ENCODE data around the gene NCAM1.

NCAM1 gene

DNA sequence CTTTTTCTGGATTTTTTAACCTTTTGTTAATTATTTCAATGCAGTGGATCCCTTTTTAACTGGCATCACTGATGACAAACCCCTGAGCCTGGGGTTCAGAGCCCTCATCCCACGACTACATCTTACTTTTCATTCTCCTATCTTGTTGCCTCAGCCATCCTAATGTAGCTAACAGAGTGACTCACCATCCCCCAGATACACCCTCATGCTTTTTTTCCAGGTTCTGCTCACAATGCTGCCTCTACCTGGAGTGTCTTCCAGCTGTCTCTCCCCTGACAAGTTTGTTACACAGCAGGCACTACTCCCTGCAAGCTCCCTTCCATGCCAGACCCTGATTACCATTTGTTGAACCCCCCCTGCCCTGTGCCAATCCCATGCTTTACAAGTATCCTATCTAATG, 135.4 kb downstream of the NCAM1 start:
- no peak for DNase-seq

- DNase-seq = no peak
These were observed 142.9 kb downstream of the NCAM1 start for GRCh38 chr11:113103932-113104690.

DNA sequence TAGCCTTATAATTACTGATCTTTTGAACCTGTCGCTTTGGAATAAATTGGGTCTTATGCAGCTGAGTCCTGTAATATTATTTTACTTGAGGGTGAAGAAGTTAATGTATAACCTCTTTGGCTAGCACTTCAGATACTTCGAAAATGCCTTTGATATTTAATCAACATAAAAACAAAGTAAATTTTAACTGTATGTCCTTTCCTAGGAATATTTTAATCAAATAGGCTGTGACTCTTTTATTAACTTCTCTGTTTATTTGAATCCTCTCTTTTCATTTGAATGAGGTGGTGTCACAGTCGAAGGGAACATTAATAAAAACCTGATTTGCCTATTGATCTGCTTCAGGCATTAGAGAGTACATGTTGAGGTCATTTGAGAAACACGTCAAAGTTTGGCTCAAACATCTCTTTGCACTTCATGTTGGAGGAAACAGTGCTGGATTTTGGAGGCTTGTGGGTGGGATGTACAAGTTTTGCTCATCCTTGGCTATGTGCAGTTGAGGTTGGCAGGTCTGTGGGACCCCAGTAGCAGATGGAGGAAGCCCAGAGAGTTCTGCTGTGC, 143.6 kb downstream of the NCAM1 start:
- no peak for DNase-seq

DNA sequence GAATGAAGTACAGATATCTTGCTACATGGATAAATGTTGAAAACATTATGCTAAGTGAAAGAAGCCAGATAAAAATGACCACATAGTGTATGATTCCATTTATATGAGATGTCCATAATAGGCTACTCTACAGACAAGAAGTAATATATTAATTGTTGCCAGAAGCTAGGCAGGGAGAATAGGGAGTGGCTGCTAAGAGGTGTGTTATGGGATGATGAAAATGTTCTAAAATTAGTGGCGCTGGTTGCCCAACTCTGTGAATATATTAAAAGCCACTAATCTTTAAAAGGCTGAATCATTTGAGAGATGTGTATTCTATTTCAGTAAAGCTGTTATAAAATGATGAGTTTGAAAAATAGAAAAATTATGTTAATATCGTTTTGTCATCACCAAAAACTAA, 144.4 kb downstream of the NCAM1 start:
- DNase-seq = no peak

DNA sequence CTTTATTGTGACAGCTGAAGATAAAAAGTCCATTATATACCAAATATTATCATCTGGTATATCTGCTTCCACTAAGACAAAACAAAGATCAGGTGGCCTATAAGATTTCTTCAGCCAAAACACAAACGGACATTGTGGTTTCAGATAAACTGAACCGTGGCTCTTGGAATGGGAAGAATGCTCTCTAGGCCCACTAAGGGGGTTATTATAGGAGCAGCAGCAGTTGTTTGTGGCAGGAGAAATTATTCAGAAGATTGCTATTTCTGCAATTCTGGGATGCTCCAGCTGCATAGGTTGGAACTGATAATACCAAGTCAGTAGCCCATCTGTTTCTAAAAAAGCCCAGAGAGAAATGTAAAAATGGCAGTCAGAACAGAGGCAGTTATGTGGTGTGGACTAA, 145.3 kb downstream of the NCAM1 start:
- DNase-seq = no peak

DNA sequence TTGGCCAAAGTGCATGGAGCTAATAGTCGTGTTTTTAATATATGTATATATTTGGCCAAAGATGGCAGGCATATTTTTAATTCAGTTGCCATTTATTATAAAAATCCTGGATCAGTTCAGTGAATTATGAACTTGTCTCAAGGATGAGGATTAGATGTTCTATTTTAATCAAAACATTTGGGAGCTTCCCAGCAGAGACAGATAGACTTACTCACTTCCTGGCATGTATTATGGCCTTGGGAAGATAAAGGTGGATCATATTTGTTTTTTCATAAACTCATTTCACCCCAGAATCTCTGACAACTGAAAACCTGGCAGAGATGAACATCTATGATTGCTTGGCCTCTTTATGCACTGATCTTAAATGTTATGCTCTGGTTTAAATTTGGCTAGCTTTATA, 148.8 kb downstream of the NCAM1 start:
- no peak for DNase-seq

DNA sequence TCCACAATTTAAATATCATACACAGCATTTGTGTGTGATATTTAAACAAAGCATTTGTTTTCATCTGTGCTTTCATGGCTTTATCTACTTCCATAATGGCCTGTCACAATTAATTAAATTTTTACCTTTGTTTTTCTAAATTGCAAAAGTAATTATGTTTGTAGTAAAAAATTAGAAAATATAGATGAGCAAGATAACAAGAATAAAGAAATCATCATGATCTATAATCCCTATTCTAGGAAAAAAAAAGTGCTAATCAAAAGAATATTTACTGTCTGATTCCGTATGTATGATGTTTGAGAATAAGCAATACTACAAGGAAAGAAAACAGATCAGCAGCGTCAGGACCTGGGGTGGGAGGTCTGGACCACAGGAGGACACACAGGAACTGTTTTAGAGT, 149.9 kb downstream of the NCAM1 start:
- no peak for DNase-seq

- DNase-seq = no peak
These were observed 151.1 kb downstream of the NCAM1 start for GRCh38 chr11:113112307-113112706.

GRCh38 chr11:113113801-113114704, 152.8 kb downstream of the NCAM1 start:
- no peak for DNase-seq

GRCh38 chr11:113114705-113115027, 153.4 kb downstream of the NCAM1 start:
- no peak for DNase-seq

DNA sequence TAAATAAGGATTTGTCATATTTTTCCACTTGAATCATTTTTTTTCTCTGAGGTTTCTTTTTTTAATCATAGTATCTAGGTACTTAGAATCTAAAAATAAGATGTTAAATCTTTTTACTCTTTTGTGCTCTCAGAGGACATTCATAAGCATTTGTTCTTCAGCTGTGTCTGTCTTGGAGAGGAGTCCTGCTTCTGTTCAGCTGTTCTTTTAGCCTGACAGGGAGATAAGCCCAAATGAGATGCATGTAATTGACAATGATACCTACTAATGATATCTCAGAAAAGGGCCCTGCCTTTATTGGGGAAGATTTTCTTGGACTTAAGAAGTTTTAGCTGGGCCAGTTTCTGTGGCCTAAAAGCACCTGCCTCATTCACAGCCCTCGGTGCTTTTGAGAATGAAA, 156.9 kb downstream of the NCAM1 start:
- DNase-seq = no peak

DNA sequence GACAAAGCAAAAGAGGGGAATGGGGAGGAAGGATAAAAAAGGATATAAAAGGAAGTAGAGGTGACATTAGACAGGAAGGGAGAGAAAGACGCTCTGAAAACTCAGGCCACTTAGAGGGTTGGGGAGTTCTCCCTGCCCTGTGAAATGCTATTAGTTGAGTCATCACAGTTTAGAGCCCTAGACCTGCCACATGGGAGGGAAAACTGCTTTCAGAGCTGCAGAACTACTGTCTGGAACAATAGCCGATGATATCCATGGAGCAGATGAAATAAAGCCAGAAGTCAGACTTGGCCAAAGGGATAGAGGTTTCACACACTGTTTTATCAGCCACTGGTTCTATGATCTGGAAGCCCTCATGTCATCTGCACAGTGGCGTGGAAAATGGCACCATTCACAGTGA, 157.9 kb downstream of the NCAM1 start:
- DNase-seq = no peak

DNA sequence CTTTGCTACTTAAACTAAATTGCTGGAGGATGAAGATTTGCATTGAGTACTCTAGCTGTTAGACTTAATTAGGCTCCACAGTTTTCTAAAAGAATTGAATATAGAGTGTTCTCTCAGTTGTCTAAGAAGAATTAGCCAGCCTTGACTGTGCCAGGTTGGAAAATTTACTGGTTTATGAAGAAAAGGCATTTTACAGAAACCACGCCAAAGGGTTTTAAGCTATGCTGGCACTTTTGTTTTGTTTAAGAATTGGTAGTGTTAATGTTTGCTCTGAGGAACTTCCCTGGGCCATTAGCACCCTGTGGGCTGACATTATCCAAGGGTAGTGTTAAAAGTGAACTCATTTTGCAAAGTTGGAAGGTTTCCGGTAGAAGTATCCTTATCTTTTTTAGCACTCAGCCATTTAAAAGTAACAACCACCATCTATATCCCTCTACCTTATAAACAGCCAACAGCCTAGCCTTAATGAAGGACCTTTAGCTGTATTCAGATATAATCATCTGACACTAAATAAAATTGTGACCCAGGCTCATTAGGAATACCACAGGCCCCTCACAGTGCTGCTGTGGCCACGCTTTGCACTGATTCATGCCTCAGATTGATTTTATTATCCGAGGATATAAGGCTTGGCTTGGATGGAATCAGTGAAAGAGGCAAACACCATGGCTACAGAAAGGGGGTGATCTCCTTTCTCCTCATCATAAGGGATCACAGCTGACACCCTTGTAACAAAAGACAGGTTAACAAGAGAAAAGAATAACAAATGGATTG, 158.9 kb downstream of the NCAM1 start:
- no peak for DNase-seq

DNA sequence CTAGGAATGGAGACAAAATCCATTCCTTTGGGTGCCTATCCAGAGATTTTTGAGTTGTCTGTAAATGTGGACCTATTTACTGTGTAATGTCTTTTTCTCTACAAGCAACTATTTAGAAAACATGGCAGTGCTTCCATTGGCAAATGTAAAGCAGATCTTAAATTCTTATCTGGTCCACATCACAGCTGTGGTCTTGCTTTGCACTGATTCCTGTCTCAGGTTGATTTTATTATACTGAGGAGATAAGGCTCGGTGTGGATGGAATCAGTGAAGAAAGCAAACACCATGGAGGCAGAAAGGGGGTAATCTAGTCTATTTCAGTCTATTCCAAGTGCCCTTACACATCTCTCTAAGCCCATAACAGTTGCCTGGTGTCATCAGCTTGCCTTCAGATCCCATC, 160.5 kb downstream of the NCAM1 start:
- no peak for DNase-seq

- no peak for DNase-seq
These were observed 162.8 kb downstream of the NCAM1 start for GRCh38 chr11:113124006-113124405.

DNA sequence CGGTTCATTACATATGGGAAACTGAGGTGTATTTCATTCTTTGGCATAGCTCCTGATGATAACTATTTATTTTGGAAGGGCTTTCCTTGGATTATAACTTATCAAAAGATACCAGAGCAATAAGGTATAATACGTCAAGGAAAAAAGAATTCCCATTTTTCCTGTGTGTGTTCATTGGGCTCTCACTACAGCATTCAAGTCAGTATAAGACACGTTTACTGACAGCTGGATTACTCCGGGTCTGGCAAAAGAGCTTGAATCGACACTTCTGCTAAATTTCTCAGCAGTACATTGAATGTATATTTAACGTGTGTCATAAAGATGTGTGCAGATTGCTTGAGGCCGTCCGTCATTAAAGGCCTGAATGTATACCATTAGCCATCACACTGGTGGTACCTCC, 163.4 kb downstream of the NCAM1 start:
- DNase-seq = no peak

GRCh38 chr11:113129261-113129992, 168.2 kb downstream of the NCAM1 start:
- no peak for DNase-seq

GRCh38 chr11:113131036-113131775, 170.0 kb downstream of the NCAM1 start:
- no peak for DNase-seq

DNA sequence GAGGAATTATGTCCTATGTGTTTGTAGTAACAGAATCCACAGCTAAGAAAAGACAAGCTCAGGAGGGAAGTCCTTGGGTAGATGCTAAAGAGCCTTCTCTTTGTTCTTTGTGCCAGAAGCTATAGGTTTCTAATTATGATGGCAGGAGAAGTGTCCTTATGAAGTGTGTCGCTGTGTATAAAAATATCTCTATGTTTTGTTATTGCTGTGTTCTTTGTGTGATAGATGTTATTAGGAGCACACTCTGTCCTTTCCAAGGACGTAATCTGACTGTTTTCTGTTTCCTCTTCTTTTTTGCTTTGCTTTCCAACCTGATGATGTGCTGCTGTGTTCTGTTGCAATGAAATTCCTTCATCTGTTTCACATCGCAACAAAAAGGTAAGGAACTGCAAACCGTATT, 171.9 kb downstream of the NCAM1 start:
- no peak for DNase-seq

- no peak for DNase-seq
These were observed 173.4 kb downstream of the NCAM1 start for GRCh38 chr11:113134626-113135025.

- no peak for DNase-seq
These were observed 176.7 kb downstream of the NCAM1 start for GRCh38 chr11:113137713-113138529.
